HepG2 (cell line): ENCODE data around the gene PSMB3. TPM values are rescaled to one million over a fixed set of nuclear protein-coding genes. Genes with fewer than 3 reads are reported as not detected.

Source experiments
- ARID5B ChIP-seq: IDR thresholded peaks from 2 replicates; pipeline ENCODE4 v1.4.0; 2020; ENCODE audit warnings: mild to moderate bottlenecking, missing genetic modification reagents
- CHD4 ChIP-seq: fragments of 200-600 bp; sonication (generic); IDR thresholded peaks from 2 replicates; pipeline ENCODE4 v1.7.0; 2017; ENCODE audit warnings: mild to moderate bottlenecking, low read length, borderline replicate concordance
- E2F1 ChIP-seq: sonication (generic); formaldehyde crosslinking; IDR thresholded peaks from 2 replicates; pipeline ENCODE4 v1.5.0; 2020; ENCODE audit warnings: missing genetic modification reagents
- GABPA ChIP-seq, 2 experiments: IDR thresholded peaks; 2 replicates each; pipeline ENCODE4 v1.6.1; 2011 to 2016; ENCODE audit warnings: low read depth in 2 of 2, low read length in 1 of 2, missing biosample characterization in 1 of 2, missing genetic modification characterization in 1 of 2
- GATAD1 ChIP-seq: IDR thresholded peaks from 2 replicates; pipeline ENCODE4 v1.6.1; 2016; ENCODE audit warnings: missing genetic modification reagents, missing compliant biosample characterization
- GZF1 ChIP-seq: sonication (generic); formaldehyde crosslinking; IDR thresholded peaks from 2 replicates; pipeline ENCODE4 v1.5.1; 2020; ENCODE audit warnings: mild to moderate bottlenecking, missing genetic modification reagents
- HOMEZ ChIP-seq: IDR thresholded peaks from 2 replicates; pipeline ENCODE4 v1.6.1; 2016; ENCODE audit warnings: low read depth
- MBD4 ChIP-seq: IDR thresholded peaks from 2 replicates; pipeline ENCODE4 v1.6.1; 2012; ENCODE audit warnings: low read length, inconsistent platforms, borderline replicate concordance
- MXD3 ChIP-seq: IDR thresholded peaks from 2 replicates; pipeline ENCODE4 v1.6.1; 2016; ENCODE audit warnings: mild to moderate bottlenecking, missing biosample characterization, missing genetic modification reagents
- PHF5A ChIP-seq: IDR thresholded peaks from one replicate; pipeline ENCODE4 v1.6.1; 2018; ENCODE audit warnings: low read depth, missing genetic modification reagents; ENCODE audit not compliant: unreplicated experiment
- RFX5 ChIP-seq: IDR thresholded peaks from 2 replicates; pipeline ENCODE4 v1.6.1; 2011; ENCODE audit warnings: low read depth, low read length, improper control_type of control experiment
- SNAPC2 ChIP-seq: sonication (generic); formaldehyde crosslinking; IDR thresholded peaks from 2 replicates; pipeline ENCODE4 v1.8.1; 2022; ENCODE audit warnings: mild to moderate bottlenecking, missing genetic modification reagents
- TARDBP ChIP-seq: sonication (generic); formaldehyde crosslinking; IDR thresholded peaks from 2 replicates; pipeline ENCODE4 v1.8.0; 2022; ENCODE audit warnings: mild to moderate bottlenecking, missing genetic modification reagents
- TCF7 ChIP-seq: sonication (generic); IDR thresholded peaks from 2 replicates; pipeline ENCODE4 v1.6.1; 2016; ENCODE audit warnings: antibody characterized with exemption, low read depth
- ZKSCAN1 ChIP-seq: fragments of 150-350 bp; IDR thresholded peaks from 2 replicates; pipeline ENCODE4 v1.6.1; 2014; ENCODE audit warnings: low read length
- ZNF33A ChIP-seq: sonication (generic); formaldehyde crosslinking; IDR thresholded peaks from 2 replicates; pipeline ENCODE4 v1.5.1; 2020; ENCODE audit warnings: missing genetic modification reagents, mild to moderate bottlenecking, moderate library complexity, borderline replicate concordance
- ZNF496 ChIP-seq: sonication (generic); formaldehyde crosslinking; IDR thresholded peaks from 2 replicates; pipeline ENCODE4 v1.8.1; 2023; ENCODE audit warnings: mild to moderate bottlenecking, moderate library complexity, missing genetic modification reagents; ENCODE audit not compliant: insufficient replicate concordance
- ZNF547 ChIP-seq: sonication (generic); formaldehyde crosslinking; IDR thresholded peaks from 2 replicates; pipeline ENCODE4 v1.5.1; 2020; ENCODE audit warnings: mild to moderate bottlenecking, missing genetic modification reagents
- ZNF720 ChIP-seq: sonication (generic); formaldehyde crosslinking; IDR thresholded peaks from 2 replicates; pipeline ENCODE4 v1.4.0; 2020; ENCODE audit warnings: missing genetic modification reagents
- ZNF747 ChIP-seq: sonication (generic); formaldehyde crosslinking; IDR thresholded peaks from 2 replicates; pipeline ENCODE4 v1.8.1; 2023; ENCODE audit warnings: missing genetic modification reagents, mild to moderate bottlenecking, borderline replicate concordance
- ZNF773 ChIP-seq: sonication (generic); formaldehyde crosslinking; IDR thresholded peaks from 2 replicates; pipeline ENCODE4 v1.4.0; 2020; ENCODE audit warnings: missing genetic modification reagents, borderline replicate concordance
- ZNF792 ChIP-seq: IDR thresholded peaks from 2 replicates; pipeline ENCODE4 v1.6.1; 2016
- ZSCAN20 ChIP-seq: sonication (generic); formaldehyde crosslinking; IDR thresholded peaks from 2 replicates; pipeline ENCODE4 v1.4.0; 2020; ENCODE audit warnings: missing genetic modification reagents, mild to moderate bottlenecking, borderline replicate concordance
- polyA plus RNA-seq, 8 experiments: library from polyadenylated mRNA; depleted of rRNA in 3 of 8; stranded (reverse) in 7 of 8; unstranded in 1 of 8; fragments of >200 nt; fragmentation: Illumina TruSeq in 4 of 8; extraction: Trizol in 4 of 8; gene quantifications; 2 replicates each; pipeline versions ENCODE4 v1.2.1 to v1.2.3, GENCODE V29; 2011 to 2016; ENCODE audit warnings: low read depth in 4 of 8, missing spikeins in 1 of 8, mixed read lengths in 1 of 8; ENCODE audit not compliant: insufficient read depth in 1 of 8
- total RNA-seq, 5 experiments: library from RNA; depleted of rRNA; stranded (reverse); fragments of >200 nt; fragmentation: Illumina TruSeq; extraction: Trizol; gene quantifications; 2 replicates each; pipeline ENCODE4 v1.2.3, GENCODE V29; 2016; ENCODE audit warnings: low read depth in 1 of 5

Gene PSMB3
- total and polyA plus RNA-seq, 2 of the 13 experiments (the other 11 are each of a cell fraction or from before 2014, with no cell fraction given), result 366 to 517 TPM

GRCh38 chr17:38752308-38753070 lies at the start of gene PSMB3 (continued):
- TF ChIP-seq ARID5B (CRISPR knock-in tag) (peak; percentile 67), ZKSCAN1 (peak; percentile 71), SNAPC2 (CRISPR knock-in tag) (peak; percentile 94; the same call in 1 of the 2 replicates), ZNF720 (CRISPR knock-in tag) (0 out of 2 replicates have a peak, but pooled peaks have one; percentile 14), ZNF773 (0 out of 2 replicates have a peak, but pooled peaks have one; percentile 73), ZNF33A (CRISPR knock-in tag) (no peak), ZNF547 (0 out of 2 replicates have a peak, but pooled peaks have one; percentile 72), TARDBP (peak; percentile 92), MXD3 (CRISPR knock-in tag) (peak; percentile 94), HOMEZ (CRISPR knock-in tag) (peak; percentile 42; the same call in 1 of the 2 replicates), GATAD1 (CRISPR knock-in tag) (peak; percentile 97), ZNF496 (CRISPR knock-in tag) (no peak), TCF7 (no peak), GABPA (IDR thresholded peaks at IDR 0.05; ENCODE audit: low read depth, low read length) (peak; percentile 84), GABPA (CRISPR knock-in tag; IDR thresholded peaks at IDR 0.05; ENCODE audit: low read depth) (peak; percentile 98), ZNF747 (CRISPR knock-in tag) (peak; percentile 76), ZSCAN20 (CRISPR knock-in tag) (no peak), CHD4 (0 out of 2 replicates have a peak, but pooled peaks have one; percentile 9), RFX5 (0 out of 2 replicates have a peak, but pooled peaks have one; percentile 43), ZNF792 (peak; percentile 86; the same call in 1 of the 2 replicates), GZF1 (CRISPR knock-in tag) (peak; percentile 32; the same call in 1 of the 2 replicates), PHF5A (peak; percentile 93), E2F1 (CRISPR knock-in tag) (0 out of 2 replicates have a peak, but pooled peaks have one; percentile 73), MBD4 (no peak)
